GM06990 (cell line): ENCODE data around the gene PTBP1.

ENCODE experiments used
- DNase-seq: peaks from one replicate; pipeline ENCODE4 v3.0.0-alpha.2; 2011; ENCODE audit not compliant: insufficient read length; ENCODE audit errors: extremely low read depth
- H3K27me3 ChIP-seq: replicated peaks from 2 replicates; pipeline ENCODE4 v1.6.0; 2011; ENCODE audit warnings: low read length; ENCODE audit not compliant: control insufficient read depth, insufficient read depth
- H3K36me3 ChIP-seq: 2 replicates; pipeline ENCODE4 v1.5.1; 2011; ENCODE audit warnings: low read length; ENCODE audit not compliant: control insufficient read depth, insufficient read depth
- H3K4me3 ChIP-seq: replicated peaks from 2 replicates; pipeline ENCODE4 v1.5.1; 2011; ENCODE audit warnings: low read depth, mild to moderate bottlenecking, control low read depth, low read length
- CTCF ChIP-seq: IDR thresholded peaks from 2 replicates; pipeline ENCODE4 v1.5.1; 2011; ENCODE audit warnings: low read length, control low read depth, mild to moderate bottlenecking, inconsistent platforms; ENCODE audit not compliant: insufficient read depth, poor library complexity, severe bottlenecking

Gene PTBP1

GRCh38 chr19:858284-858683 lies 61.0 kb downstream of the PTBP1 start:
- no peak for DNase-seq

GRCh38 chr19:858868-859843 lies 61.9 kb downstream of the PTBP1 start, which contains the start of gene CFD:
Gene CFD (plus strand): TSS chr19:859664. CDS start chr19:859690, 26 bp downstream.
- no peak for TF ChIP-seq CTCF
- Histone ChIP-seq H3K27me3 (no peaks in the 10 kb centered on the region), H3K4me3 (no peak within 1 kb of the TSS; the same call in 1 of the 2 replicates), H3K36me3 (no peaks in the 10 kb centered on the region)
- DNase-seq = no peak

More at GRCh38 chr19:858284-858683, 61.0 kb downstream of the PTBP1 start:
- no peak for TF ChIP-seq CTCF
- H3K27me3 ChIP-seq = no peaks in the 10 kb centered on the region
- no peak overlapping the region for H3K4me3 ChIP-seq
- no peaks in the 10 kb centered on the region for H3K36me3 ChIP-seq

GRCh38 chr19:861141-861755 lies 64.0 kb downstream of the PTBP1 start:
- no peak for DNase-seq
- no peak for TF ChIP-seq CTCF
- Histone ChIP-seq H3K4me3 (no peak overlapping the region), H3K36me3 (no peaks in the 10 kb centered on the region), H3K27me3 (no peaks in the 10 kb centered on the region)
